Measurements from ENCODE around the gene MBLAC1. TPM values are rescaled to one million over a fixed set of nuclear protein-coding genes. Genes with fewer than 3 reads are reported as not detected.
"Not testable (repeated sequence)": the region's sequence is repeated elsewhere in the genome, so short reads cannot be mapped to it uniquely, and the experiment has no call there.

MBLAC1 gene
- total RNA-seq, 1 experiment from 2014 or later: 2.4 TPM

- H3K9me3 ChIP-seq (replicated peaks); H3K36me3 ChIP-seq; H3K4me3 ChIP-seq; DNase-seq (ENCODE audit: low read depth in 1 of 2, low spot score in 2 of 2); H3K27ac ChIP-seq; H3K27me3 ChIP-seq (replicated peaks): not testable (repeated sequence)
- peaks cover 15% of the 10 kb centered on the region for H3K4me1 ChIP-seq (replicated peaks)
Observed at GRCh38 chr7:100146350-100146749, 19.6 kb downstream of the MBLAC1 start.

GRCh38 chr7:100147278-100147677 lies 20.5 kb downstream of the MBLAC1 start:
- H3K27me3 ChIP-seq (replicated peaks): no peaks in the 10 kb centered on the region
- H3K4me1 ChIP-seq (replicated peaks): peaks cover 15% of the 10 kb centered on the region
- DNase-seq (ENCODE audit: low read depth in 1 of 2, low spot score in 2 of 2): no peak
- H3K4me3 ChIP-seq: no peak overlapping the region
- H3K9me3 ChIP-seq (replicated peaks): no peaks in the 10 kb centered on the region
- peaks cover 8% of the 10 kb centered on the region for H3K36me3 ChIP-seq
- no peak overlapping the region for H3K27ac ChIP-seq

GRCh38 chr7:100148225-100148558 lies 21.4 kb downstream of the MBLAC1 start:
- Histone ChIP-seq H3K27me3 (replicated peaks) (no peaks in the 10 kb centered on the region), H3K4me3 (peak overlapping the region; percentile 70), H3K4me1 (replicated peaks) (peaks cover 15% of the 10 kb centered on the region), H3K9me3 (replicated peaks) (no peaks in the 10 kb centered on the region), H3K27ac (0 out of 2 replicates have a peak overlapping the region, but pooled peaks have one; percentile 5), H3K36me3 (peaks cover 14% of the 10 kb centered on the region)
- no peak for DNase-seq (ENCODE audit: low read depth in 1 of 2, low spot score in 2 of 2)

- peak; percentile 96 to 99 for DNase-seq (ENCODE audit: low read depth in 1 of 2, low spot score in 2 of 2)
- Histone ChIP-seq H3K27ac (peak within 1 kb of the TSS; percentile 34; the same call in 1 of the 2 replicates), H3K4me3 (peak within 1 kb of the TSS; percentile 70)
Observed at GRCh38 chr7:100148559-100149328, 22.0 kb downstream of the MBLAC1 start, which contains the start of gene LAMTOR4. Gene LAMTOR4 (plus strand): TSS chr7:100148918. CDS start chr7:100148973, 55 bp downstream.

GRCh38 chr7:100152404-100152803 lies 25.6 kb downstream of the MBLAC1 start:
- no peaks in the 10 kb centered on the region for H3K27me3 ChIP-seq (replicated peaks)
- no peak overlapping the region for H3K27ac ChIP-seq
- DNase-seq (ENCODE audit: low read depth in 1 of 2, low spot score in 2 of 2): no peak
- H3K9me3 ChIP-seq (replicated peaks): no peaks in the 10 kb centered on the region
- peaks cover 53% of the 10 kb centered on the region for H3K36me3 ChIP-seq
- peaks cover 20% of the 10 kb centered on the region for H3K4me1 ChIP-seq (replicated peaks)
- no peak overlapping the region for H3K4me3 ChIP-seq

More at GRCh38 chr7:100148559-100149328, 22.0 kb downstream of the MBLAC1 start, which contains the start of gene LAMTOR4:
- H3K36me3 ChIP-seq: peaks cover 19% of the 10 kb centered on the region
- H3K4me1 ChIP-seq (replicated peaks): peaks cover 15% of the 10 kb centered on the region
- H3K27me3 ChIP-seq (replicated peaks): no peaks in the 10 kb centered on the region
- H3K9me3 ChIP-seq (replicated peaks): no peaks in the 10 kb centered on the region

GRCh38 chr7:100152937-100153666 lies 26.3 kb downstream of the MBLAC1 start:
- peaks cover 24% of the 10 kb centered on the region for H3K4me1 ChIP-seq (replicated peaks)
- H3K27ac ChIP-seq: no peak overlapping the region
- no peak for DNase-seq (ENCODE audit: low read depth in 1 of 2, low spot score in 2 of 2)
- no peaks in the 10 kb centered on the region for H3K9me3 ChIP-seq (replicated peaks)
- peaks cover 60% of the 10 kb centered on the region for H3K36me3 ChIP-seq
- no peaks in the 10 kb centered on the region for H3K27me3 ChIP-seq (replicated peaks)
- no peak overlapping the region for H3K4me3 ChIP-seq

GRCh38 chr7:100153708-100154535 lies 27.2 kb downstream of the MBLAC1 start:
- Histone ChIP-seq H3K4me3 (no peak overlapping the region), H3K27me3 (replicated peaks) (no peaks in the 10 kb centered on the region), H3K27ac (no peak overlapping the region), H3K9me3 (replicated peaks) (no peaks in the 10 kb centered on the region), H3K4me1 (replicated peaks) (peaks cover 20% of the 10 kb centered on the region), H3K36me3 (peaks cover 64% of the 10 kb centered on the region)
- DNase-seq (ENCODE audit: low read depth in 1 of 2, low spot score in 2 of 2): no peak

- H3K9me3 ChIP-seq (replicated peaks): no peaks in the 10 kb centered on the region
Observed at GRCh38 chr7:100154651-100155491, 28.1 kb downstream of the MBLAC1 start.

GRCh38 chr7:100155553-100156317 lies 29.0 kb downstream of the MBLAC1 start:
- Histone ChIP-seq H3K27me3 (replicated peaks) (no peaks in the 10 kb centered on the region), H3K36me3 (peaks cover 64% of the 10 kb centered on the region), H3K4me3 (no peak overlapping the region), H3K27ac (no peak overlapping the region), H3K4me1 (replicated peaks) (peaks cover 12% of the 10 kb centered on the region), H3K9me3 (replicated peaks) (no peaks in the 10 kb centered on the region)
- no peak for DNase-seq (ENCODE audit: low read depth in 1 of 2, low spot score in 2 of 2)

More at GRCh38 chr7:100154651-100155491, 28.1 kb downstream of the MBLAC1 start:
- no peak for DNase-seq (ENCODE audit: low read depth in 1 of 2, low spot score in 2 of 2)
- no peak overlapping the region for H3K27ac ChIP-seq
- peaks cover 14% of the 10 kb centered on the region for H3K4me1 ChIP-seq (replicated peaks)
- peaks cover 64% of the 10 kb centered on the region for H3K36me3 ChIP-seq
- no peaks in the 10 kb centered on the region for H3K27me3 ChIP-seq (replicated peaks)
- H3K4me3 ChIP-seq: no peak overlapping the region

- peak overlapping the region; percentile 1; the same call in 1 of the 2 replicates for H3K4me3 ChIP-seq
- H3K27ac ChIP-seq: no peak overlapping the region
- H3K27me3 ChIP-seq (replicated peaks): no peaks in the 10 kb centered on the region
- peaks cover 12% of the 10 kb centered on the region for H3K4me1 ChIP-seq (replicated peaks)
- no peaks in the 10 kb centered on the region for H3K9me3 ChIP-seq (replicated peaks)
- DNase-seq (ENCODE audit: low read depth in 1 of 2, low spot score in 2 of 2): no peak
- H3K36me3 ChIP-seq: peaks cover 62% of the 10 kb centered on the region
Observed at GRCh38 chr7:100156331-100157068, 29.7 kb downstream of the MBLAC1 start.

- no peak overlapping the region for H3K27ac ChIP-seq
- H3K27me3 ChIP-seq (replicated peaks): no peaks in the 10 kb centered on the region
- no peaks in the 10 kb centered on the region for H3K9me3 ChIP-seq (replicated peaks)
- DNase-seq (ENCODE audit: low read depth in 1 of 2, low spot score in 2 of 2): no peak
- peaks cover 12% of the 10 kb centered on the region for H3K4me1 ChIP-seq (replicated peaks)
- H3K36me3 ChIP-seq: peaks cover 59% of the 10 kb centered on the region
- peak overlapping the region; percentile 1; the same call in 1 of the 2 replicates for H3K4me3 ChIP-seq
Observed at GRCh38 chr7:100157069-100157333, 30.2 kb downstream of the MBLAC1 start.
